H1 (cell line): ENCODE measurements around the gene IRF7. TPM values are rescaled to one million over a fixed set of nuclear protein-coding genes. Genes with fewer than 3 reads are reported as not detected.

Experiments
- ASH2L ChIP-seq: fragments of 200-600, 300-600 bp; sonication (generic); IDR thresholded peaks from one replicate; pipeline ENCODE4 v1.7.1; 2017; ENCODE audit warnings: low read length
- BRCA1 ChIP-seq: IDR thresholded peaks from 2 replicates; pipeline ENCODE4 v1.6.1; 2012; ENCODE audit warnings: low read depth, low read length, improper control_type of control experiment
- CHD1 ChIP-seq: IDR thresholded peaks from 2 replicates; pipeline ENCODE4 v1.6.1; 2012; ENCODE audit warnings: low read depth, low read length, improper control_type of control experiment
- EZH2 ChIP-seq: fragments of 200-600 bp; sonication (generic); IDR thresholded peaks from 2 replicates; pipeline ENCODE4 v1.7.1; 2012; ENCODE audit warnings: low read depth, mild to moderate bottlenecking, moderate library complexity, low read length, inconsistent platforms; ENCODE audit not compliant: severe bottlenecking
- SIX5 ChIP-seq: IDR thresholded peaks from 2 replicates; pipeline ENCODE4 v1.6.1; 2011; ENCODE audit warnings: mild to moderate bottlenecking, low read depth, low read length
- SUZ12 ChIP-seq: fragments of 200-600 bp; sonication (generic); IDR thresholded peaks from 2 replicates; pipeline ENCODE4 v1.6.1; 2012; ENCODE audit warnings: mild to moderate bottlenecking, inconsistent platforms, low read length, moderate library complexity, mixed read lengths
- polyA plus RNA-seq, 7 experiments: library from polyadenylated mRNA; depleted of rRNA in 3 of 7; stranded (reverse) in 5 of 7; unstranded in 2 of 7; fragments of >200 nt in 5 of 7; fragments of 200-250 nt in 2 of 7; gene quantifications; 1 replicate in 5 of 7; 2 replicates in 1 of 7; 4 replicates in 1 of 7; pipeline versions ENCODE4 v1.2.1 to v1.2.3, GENCODE V29; 2011 to 2013; ENCODE audit warnings: missing spikeins in 2 of 7, mixed read lengths in 2 of 7
- total RNA-seq: library from RNA; stranded (reverse); fragmentation: NEBNext Ultra II Directional; extraction: Animal tissue kit (Norgen Biotek cat#: 25700); gene quantifications from 2 replicates; pipeline ENCODE4 v1.2.1, GENCODE V29; 2021

Gene IRF7
- total and polyA plus RNA-seq, 2 of the 8 experiments (the other 6 are each of a cell fraction or from before 2014, with no cell fraction given): 9.1 to 9.6 TPM

- TF ChIP-seq EZH2 (no peak), BRCA1 (no peak), SUZ12 (no peak), SIX5 (no peak), ASH2L (no peak), CHD1 (no peak)
These were observed 15.1 kb upstream of the IRF7 start (continued) for GRCh38 chr11:630871-631270.
